ENCODE measurements around the gene EGFL8. TPM values are rescaled to one million over a fixed set of nuclear protein-coding genes. Genes with fewer than 3 reads are reported as not detected.
A peak's percentile ranks its signal among the peaks of the same experiment; 100 is the strongest.

Gene EGFL8
- 10 to 100 TPM in 3 of 4 donors, 1 to 10 TPM in 1; 8.9 to 28.1 (median 16.2) TPM for total RNA-seq

DNA sequence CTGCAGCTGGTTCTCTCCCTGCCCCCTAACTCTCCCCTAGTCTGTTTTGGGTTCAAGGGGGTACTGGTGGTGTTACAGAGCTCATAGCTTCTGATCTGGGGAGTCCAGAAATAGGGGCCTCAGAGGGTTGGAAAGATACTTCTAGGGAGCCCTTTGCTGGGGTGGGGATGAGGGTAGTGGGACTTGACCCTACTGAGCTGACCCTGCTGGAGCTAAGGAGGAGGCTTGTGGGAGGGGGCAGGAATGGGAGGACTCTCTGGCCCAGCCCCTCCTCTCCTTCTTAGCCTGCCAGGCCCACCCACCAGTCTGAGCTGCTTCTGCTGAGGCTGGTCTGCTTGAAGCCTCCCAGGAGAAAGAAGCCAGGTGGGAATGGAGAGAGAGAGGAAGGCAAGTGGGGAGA, at the start of gene EGFL8:
Gene EGFL8 (plus strand): TSS at position 301 of the 400 bp plus-strand sequence. CDS start 1,571 bp downstream, outside the sequence.
- no peaks in the 10 kb centered on the region for H3K4me1 ChIP-seq
- peak within 1 kb of the TSS in 1 of 4 donors; percentile 13 for H3K27ac ChIP-seq
- no peaks in the 10 kb centered on the region for H3K9me3 ChIP-seq
- no peak within 1 kb of the TSS for H3K4me3 ChIP-seq
- no peak for DNase-seq
- no peak for TF ChIP-seq POLR2A (IDR thresholded peaks at IDR 0.05)
- TF ChIP-seq, protein P1, sequence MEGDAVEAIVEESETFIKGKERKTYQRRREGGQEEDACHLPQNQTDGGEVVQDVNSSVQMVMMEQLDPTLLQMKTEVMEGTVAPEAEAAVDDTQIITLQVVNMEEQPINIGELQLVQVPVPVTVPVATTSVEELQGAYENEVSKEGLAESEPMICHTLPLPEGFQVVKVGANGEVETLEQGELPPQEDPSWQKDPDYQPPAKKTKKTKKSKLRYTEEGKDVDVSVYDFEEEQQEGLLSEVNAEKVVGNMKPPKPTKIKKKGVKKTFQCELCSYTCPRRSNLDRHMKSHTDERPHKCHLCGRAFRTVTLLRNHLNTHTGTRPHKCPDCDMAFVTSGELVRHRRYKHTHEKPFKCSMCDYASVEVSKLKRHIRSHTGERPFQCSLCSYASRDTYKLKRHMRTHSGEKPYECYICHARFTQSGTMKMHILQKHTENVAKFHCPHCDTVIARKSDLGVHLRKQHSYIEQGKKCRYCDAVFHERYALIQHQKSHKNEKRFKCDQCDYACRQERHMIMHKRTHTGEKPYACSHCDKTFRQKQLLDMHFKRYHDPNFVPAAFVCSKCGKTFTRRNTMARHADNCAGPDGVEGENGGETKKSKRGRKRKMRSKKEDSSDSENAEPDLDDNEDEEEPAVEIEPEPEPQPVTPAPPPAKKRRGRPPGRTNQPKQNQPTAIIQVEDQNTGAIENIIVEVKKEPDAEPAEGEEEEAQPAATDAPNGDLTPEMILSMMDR (IDR thresholded peaks at IDR 0.05): no peak
- H3K36me3 ChIP-seq: peaks cover 0 to 45% (median 0%) of the 10 kb centered on the region in 3 donors
- H3K27me3 ChIP-seq: no peaks in the 10 kb centered on the region

DNA sequence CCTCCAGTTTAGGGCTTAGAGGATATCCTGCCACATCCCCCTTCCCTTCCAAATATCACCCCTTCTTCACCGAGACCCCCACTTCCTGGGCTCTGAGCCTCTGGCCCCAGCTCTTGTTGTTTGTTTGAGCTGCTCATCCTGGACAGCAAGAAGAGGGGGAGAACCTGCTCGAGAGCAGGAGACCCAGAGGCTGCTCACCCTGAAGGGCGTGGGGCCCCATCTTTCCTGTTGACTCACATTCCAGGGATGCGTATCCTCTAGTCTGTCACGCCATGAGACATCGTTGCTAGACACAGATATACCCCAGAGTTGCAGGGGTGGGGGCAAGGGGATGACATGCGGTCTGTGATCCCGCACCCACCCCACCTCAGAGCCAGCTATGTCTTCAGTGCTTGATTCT, 49.6 kb upstream of the EGFL8 start:
- H3K27me3 ChIP-seq: no peaks in the 10 kb centered on the region
- H3K4me1 ChIP-seq: peaks cover 0 to 34% (median 6%) of the 10 kb centered on the region in 4 donors
- DNase-seq: no peak
- H3K36me3 ChIP-seq: peaks cover 0 to 46% (median 0%) of the 10 kb centered on the region in 3 donors
- H3K27ac ChIP-seq: peak overlapping the region; percentile 22 to 83 (median 34)
- TF ChIP-seq, protein P1 (IDR thresholded peaks at IDR 0.05): no peak
- TF ChIP-seq POLR2A (IDR thresholded peaks at IDR 0.05): no peak
- H3K9me3 ChIP-seq: no peaks in the 10 kb centered on the region
- H3K4me3 ChIP-seq: no peak overlapping the region

DNA sequence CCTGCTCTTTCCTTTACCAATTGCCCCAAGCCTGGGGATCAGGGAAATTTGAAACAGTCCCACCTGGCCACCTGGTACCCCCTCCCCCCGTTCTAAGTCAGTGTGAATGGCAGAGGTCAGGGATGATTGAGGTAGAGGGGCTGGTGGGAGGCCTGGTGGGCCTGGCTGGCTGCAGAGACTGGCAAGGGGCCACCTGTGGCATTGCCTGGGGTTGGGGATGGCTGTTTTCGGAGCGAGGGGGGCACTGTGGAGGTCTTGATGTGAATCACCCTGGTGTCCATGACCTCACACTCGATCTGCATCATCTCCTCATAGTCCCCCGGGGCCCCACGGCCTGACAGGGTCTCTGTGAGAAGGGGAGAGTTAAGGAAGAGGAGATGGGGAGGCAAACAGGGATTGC, 48.8 kb upstream of the EGFL8 start:
- H3K9me3 ChIP-seq: no peaks in the 10 kb centered on the region
- DNase-seq: no peak
- H3K36me3 ChIP-seq: peaks cover 0 to 54% (median 0%) of the 10 kb centered on the region in 3 donors
- H3K4me1 ChIP-seq: peaks cover 0 to 34% (median 6%) of the 10 kb centered on the region in 4 donors
- no peak overlapping the region for H3K4me3 ChIP-seq
- H3K27me3 ChIP-seq: no peaks in the 10 kb centered on the region
- H3K27ac ChIP-seq: no peak overlapping the region
- TF ChIP-seq POLR2A (IDR thresholded peaks at IDR 0.05): no peak

DNA sequence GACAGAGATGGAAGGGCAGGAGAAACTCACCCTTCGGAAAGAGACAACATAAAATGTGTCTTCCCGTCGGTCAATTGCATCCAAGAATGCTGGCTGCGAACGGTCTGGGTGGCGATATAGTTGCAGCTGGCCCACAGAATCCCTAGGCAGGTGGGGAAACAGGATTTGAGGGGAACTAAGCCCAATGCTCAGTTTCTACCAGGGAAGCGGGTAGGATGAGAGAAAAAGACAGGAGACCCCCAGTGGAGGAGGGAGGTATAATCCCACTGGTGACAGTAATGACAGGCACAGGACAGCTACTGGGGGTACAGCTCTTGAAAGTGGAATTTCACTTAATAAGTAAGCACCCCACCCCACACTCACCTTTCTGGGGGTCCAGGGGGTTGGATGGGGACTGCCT, 47.7 kb upstream of the EGFL8 start:
- Histone ChIP-seq H3K9me3 (no peaks in the 10 kb centered on the region), H3K27me3 (no peaks in the 10 kb centered on the region), H3K27ac (no peak overlapping the region), H3K4me3 (no peak overlapping the region), H3K36me3 (peaks cover 0 to 65% (median 0%) of the 10 kb centered on the region in 3 donors), H3K4me1 (peaks cover 0 to 32% (median 6%) of the 10 kb centered on the region in 4 donors)
- TF ChIP-seq, protein P1 (IDR thresholded peaks at IDR 0.05): peak in 3 of 6 experiments; percentile 12 to 17 (median 12)
- no peak for TF ChIP-seq POLR2A (IDR thresholded peaks at IDR 0.05)
- DNase-seq: no peak

DNA sequence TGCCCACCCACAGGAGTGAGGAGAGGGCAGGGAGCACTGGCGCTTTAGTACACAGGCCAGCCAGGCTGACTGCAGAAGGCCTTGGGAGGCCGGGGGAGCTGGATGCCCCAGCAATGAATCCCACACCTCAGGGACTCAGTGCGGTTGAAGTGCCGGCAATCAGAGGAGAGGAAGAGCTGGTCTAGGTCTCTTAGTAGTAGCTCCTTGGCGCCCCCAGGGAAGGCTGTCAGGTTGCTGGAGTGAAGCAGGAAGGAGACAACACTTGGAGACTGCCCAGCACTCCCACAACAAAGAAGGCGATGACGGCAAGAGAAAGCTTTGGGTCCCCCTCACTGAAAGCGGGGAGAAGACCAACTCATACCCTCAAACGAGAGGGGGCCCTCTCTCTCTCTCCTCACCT, 46.9 kb upstream of the EGFL8 start:
- H3K4me1 ChIP-seq: peaks cover 0 to 32% (median 6%) of the 10 kb centered on the region in 4 donors
- H3K27me3 ChIP-seq: no peaks in the 10 kb centered on the region
- TF ChIP-seq, protein P1 (IDR thresholded peaks at IDR 0.05): no peak
- no peak for TF ChIP-seq POLR2A (IDR thresholded peaks at IDR 0.05)
- peaks cover 0 to 71% (median 0%) of the 10 kb centered on the region in 3 donors for H3K36me3 ChIP-seq
- DNase-seq: no peak
- no peak overlapping the region for H3K27ac ChIP-seq
- H3K9me3 ChIP-seq: no peaks in the 10 kb centered on the region
- no peak overlapping the region for H3K4me3 ChIP-seq

DNA sequence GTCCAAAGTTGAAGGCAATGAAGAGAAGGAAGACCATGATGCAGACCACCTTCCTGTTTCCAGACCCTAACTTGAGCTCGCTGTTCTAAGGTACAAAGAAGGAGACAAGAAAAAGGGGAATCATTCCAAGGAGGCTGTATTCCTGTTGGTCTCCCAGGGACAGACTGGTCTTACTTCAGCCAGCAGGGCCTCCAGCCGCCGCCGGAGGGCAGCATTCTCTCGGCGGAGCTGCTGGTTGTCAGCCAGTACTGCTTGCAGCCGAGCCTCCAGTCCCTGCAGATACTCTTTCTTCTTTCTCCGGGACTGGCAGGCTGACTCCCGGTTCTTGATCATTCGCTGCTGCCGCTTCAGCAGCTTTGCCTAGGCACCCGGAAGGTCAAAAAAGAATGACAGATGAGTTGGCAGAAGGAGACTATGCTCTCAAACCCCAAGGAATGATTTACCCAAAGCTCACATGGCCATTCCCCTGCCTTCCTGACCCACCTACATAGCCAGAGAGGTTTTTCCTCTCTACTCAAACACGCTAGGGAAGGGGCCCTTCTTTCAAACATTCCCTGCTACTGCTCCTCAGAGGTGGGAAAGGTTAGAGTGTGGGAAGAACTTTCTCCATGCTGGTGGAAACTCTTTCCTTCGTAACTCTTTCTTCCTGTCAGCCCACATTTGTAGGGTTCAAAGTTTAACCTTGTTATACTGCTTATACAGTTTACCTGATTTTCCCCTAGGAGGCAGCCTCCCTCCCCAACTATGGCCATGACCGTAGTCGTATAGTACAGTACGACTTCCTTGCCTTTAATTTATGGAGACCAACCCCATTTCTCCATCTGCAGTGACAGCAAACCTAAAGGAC, 45.4 kb upstream of the EGFL8 start:
- peak in 1 of 2 donors; percentile 15 for TF ChIP-seq POLR2A (IDR thresholded peaks at IDR 0.05)
- TF ChIP-seq, protein P1 (IDR thresholded peaks at IDR 0.05): peak; percentile 76 to 94 (median 88)
- peak overlapping the region; percentile 4 to 88 (median 55) for H3K27ac ChIP-seq
- H3K9me3 ChIP-seq: no peaks in the 10 kb centered on the region
- no peaks in the 10 kb centered on the region for H3K27me3 ChIP-seq
- peaks cover 0 to 22% (median 6%) of the 10 kb centered on the region in 4 donors for H3K4me1 ChIP-seq
- peaks cover 0 to 86% (median 0%) of the 10 kb centered on the region in 3 donors for H3K36me3 ChIP-seq
- DNase-seq: peak; percentile 70 to 93 (median 90)
- H3K4me3 ChIP-seq: peak overlapping the region in 2 of 4 donors; percentile 26 to 35

Measured in Peyer's patch (tissue), 4 donors.